Esophagus squamous epithelium (tissue), 4 donors: ENCODE results near the gene PNPO.

Experiments
- CTCF ChIP-seq, 6 experiments: fragments of 450-650 bp in 4 of 6; fragments of 200-600 bp in 2 of 6; sonication (generic) in 2 of 6; IDR thresholded peaks; one replicate each; pipeline ENCODE4 v1.5.1; 2016 to 2019; ENCODE audit warnings: antibody characterized with exemption in 6 of 6, mild to moderate bottlenecking in 4 of 6, moderate library complexity in 4 of 6
- POLR2A ChIP-seq, 4 donors: fragments of 450-650 bp; IDR thresholded peaks; one replicate each; pipeline ENCODE4 v1.6.1; 2017; ENCODE audit warnings: antibody characterized with exemption in 4 of 4, mild to moderate bottlenecking in 4 of 4, moderate library complexity in 3 of 4

- TF ChIP-seq CTCF (IDR thresholded peaks at IDR 0.05) = no peak
- TF ChIP-seq POLR2A (IDR thresholded peaks at IDR 0.05) = no peak
These were observed 45.1 kb downstream of the PNPO start for GRCh38 chr17:47986520-47986919.
